Endometrial microvascular endothelial cells (primary cell): ENCODE data around the gene DHRS12. TPM values are rescaled to one million over a fixed set of nuclear protein-coding genes. Genes with fewer than 3 reads are reported as not detected.
"Not testable (repeated sequence)": the region's sequence is repeated elsewhere in the genome, so short reads cannot be mapped to it uniquely, and the experiment has no call there.

Source experiments
- in situ Hi-C: cut with HindIII; loops from 2 replicates; pipeline ENCODE4 v1.10.0; 2017; ENCODE audit warnings: low sequenced_read_pairs, low pct_unique_long_range_greater_than_20kb; ENCODE audit errors: inconsistent ontology term
- total RNA-seq: library from RNA; depleted of rRNA; stranded (reverse); fragments of >200 nt; gene quantifications from one replicate; pipeline ENCODE4 v1.2.3, GENCODE V29; 2015; ENCODE audit errors: inconsistent ontology term

Gene DHRS12
- total RNA-seq, 1 donor from 2014 or later: 2.1 TPM

- in situ Hi-C loops: no loop called here
Observed at GRCh38 chr13:51829568-51829899, 25.6 kb upstream of the DHRS12 start.

GRCh38 chr13:51828730-51829567, 25.0 kb upstream of the DHRS12 start:
- in situ Hi-C loops: no loop called here

- in situ Hi-C loops: no loop called here
Observed at GRCh38 chr13:51827254-51827653, 23.3 kb upstream of the DHRS12 start.

- in situ Hi-C loops: no loop called here
Observed at GRCh38 chr13:51826606-51827005, 22.6 kb upstream of the DHRS12 start.

- in situ Hi-C loops: no loop called here
Observed at GRCh38 chr13:51825681-51826254, 21.8 kb upstream of the DHRS12 start.

GRCh38 chr13:51825165-51825592, 21.2 kb upstream of the DHRS12 start:
- in situ Hi-C loops: no loop called here

- in situ Hi-C loops: not testable (repeated sequence)
Observed at GRCh38 chr13:51824712-51825111, 20.7 kb upstream of the DHRS12 start.

GRCh38 chr13:51823863-51824262, 19.9 kb upstream of the DHRS12 start:
- in situ Hi-C loops: no loop called here

GRCh38 chr13:51823359-51823758, 19.4 kb upstream of the DHRS12 start:
- in situ Hi-C loops: no loop called here

GRCh38 chr13:51822106-51822815, 18.3 kb upstream of the DHRS12 start:
- in situ Hi-C loops: no loop called here

GRCh38 chr13:51821606-51822005, 17.6 kb upstream of the DHRS12 start:
- in situ Hi-C loops: no loop called here

GRCh38 chr13:51820016-51820597, 16.1 kb upstream of the DHRS12 start:
- in situ Hi-C loops: no loop called here

- in situ Hi-C loops: no loop called here
Observed at GRCh38 chr13:51819544-51819943, 15.6 kb upstream of the DHRS12 start.

GRCh38 chr13:51818781-51819511, 15.0 kb upstream of the DHRS12 start:
- in situ Hi-C loops: no loop called here

GRCh38 chr13:51818276-51818675, 14.3 kb upstream of the DHRS12 start:
- in situ Hi-C loops: no loop called here

GRCh38 chr13:51817717-51818116, 13.8 kb upstream of the DHRS12 start:
- in situ Hi-C loops: no loop called here

GRCh38 chr13:51816604-51817249, 12.8 kb upstream of the DHRS12 start:
- in situ Hi-C loops: no loop called here

GRCh38 chr13:51815848-51816247, 11.9 kb upstream of the DHRS12 start:
- in situ Hi-C loops: no loop called here
